ENCODE results near the gene BRD1. TPM values are rescaled to one million over a fixed set of nuclear protein-coding genes. Genes with fewer than 3 reads are reported as not detected.

BRD1 gene
- total and polyA plus RNA-seq, 7 donors = 12.6 to 52.6 (median 31.1) TPM

GRCh38 chr22:49799431-49800075, 28.1 kb downstream of the BRD1 start:
- Histone ChIP-seq H3K27me3 (no peaks in the 10 kb centered on the region), H3K27ac (no peak overlapping the region), H3K4me3 (no peak overlapping the region), H3K9me3 (no peaks in the 10 kb centered on the region), H3K4me1 (peaks cover 0 to 50% (median 28%) of the 10 kb centered on the region in 4 donors), H3K36me3 (peaks cover 0 to 83% (median 62%) of the 10 kb centered on the region in 4 donors)
- DNase-seq = no peak
- no peak for TF ChIP-seq POLR2A (IDR thresholded peaks at IDR 0.05)
- no peak for TF ChIP-seq EP300 (IDR thresholded peaks at IDR 0.05)
- no peak for TF ChIP-seq CTCF (IDR thresholded peaks at IDR 0.05)
- no peak for TF ChIP-seq POLR2AphosphoS5 (IDR thresholded peaks at IDR 0.05)
- 91% methylated on average over 18 of the region's 18 CpGs for WGBS, 2 donors
- intact Hi-C loops (cut with DNase I) = loop anchor here (2.0 to 10.0 kb wide), 2 partner anchors 21 to 115 kb away; partner anchors contain the start of genes ALG12 and CRELD2

- TF ChIP-seq POLR2AphosphoS5 (IDR thresholded peaks at IDR 0.05) = no peak
- no peak for TF ChIP-seq POLR2A (IDR thresholded peaks at IDR 0.05)
- no peak for TF ChIP-seq EP300 (IDR thresholded peaks at IDR 0.05)
- no peak for TF ChIP-seq CTCF (IDR thresholded peaks at IDR 0.05)
- H3K36me3 ChIP-seq = peaks cover 0 to 86% (median 56%) of the 10 kb centered on the region in 4 donors
- no peak for DNase-seq
- no peak overlapping the region for H3K27ac ChIP-seq
- H3K4me1 ChIP-seq = peaks cover 0 to 50% (median 34%) of the 10 kb centered on the region in 4 donors
- H3K9me3 ChIP-seq = no peaks in the 10 kb centered on the region
- intact Hi-C loops (cut with DNase I) = loop anchor here (10.0 kb wide), 1 partner anchor 116 kb away; the partner anchor contains the start of genes ALG12 and CRELD2
- H3K4me3 ChIP-seq = no peak overlapping the region
- 96% methylated on average over 37 of the region's 37 CpGs for WGBS, 2 donors
- H3K27me3 ChIP-seq = no peaks in the 10 kb centered on the region
These were observed 29.1 kb downstream of the BRD1 start for GRCh38 chr22:49798486-49799151.

- Histone ChIP-seq H3K4me3 (no peak overlapping the region), H3K4me1 (peaks cover 0 to 53% (median 41%) of the 10 kb centered on the region in 4 donors), H3K27me3 (no peaks in the 10 kb centered on the region), H3K27ac (no peak overlapping the region), H3K9me3 (no peaks in the 10 kb centered on the region), H3K36me3 (peaks cover 0 to 86% (median 47%) of the 10 kb centered on the region in 4 donors)
- intact Hi-C loops (cut with DNase I) = loop anchor here (10.0 kb wide), 1 partner anchor 117 kb away; the partner anchor contains the start of genes ALG12 and CRELD2
- TF ChIP-seq POLR2A (IDR thresholded peaks at IDR 0.05) (no peak), CTCF (IDR thresholded peaks at IDR 0.05) (no peak), POLR2AphosphoS5 (IDR thresholded peaks at IDR 0.05) (no peak), EP300 (IDR thresholded peaks at IDR 0.05) (no peak)
- DNase-seq = no peak
- WGBS, 2 donors = 94 to 96% methylated on average over 22 of the region's 22 CpGs
These were observed 30.0 kb downstream of the BRD1 start for GRCh38 chr22:49797706-49798105.

GRCh38 chr22:49796596-49797270, 30.9 kb downstream of the BRD1 start:
- DNase-seq = no peak
- no peak overlapping the region for H3K27ac ChIP-seq
- no peak overlapping the region for H3K4me3 ChIP-seq
- peaks cover 0 to 58% (median 50%) of the 10 kb centered on the region in 4 donors for H3K4me1 ChIP-seq
- TF ChIP-seq CTCF (IDR thresholded peaks at IDR 0.05) (no peak), POLR2A (IDR thresholded peaks at IDR 0.05) (no peak), EP300 (IDR thresholded peaks at IDR 0.05) (no peak), POLR2AphosphoS5 (IDR thresholded peaks at IDR 0.05) (no peak)
- 96 to 98% methylated on average over 25 of the region's 25 CpGs for WGBS, 2 donors
- H3K9me3 ChIP-seq = no peaks in the 10 kb centered on the region
- peaks cover 0 to 90% (median 48%) of the 10 kb centered on the region in 4 donors for H3K36me3 ChIP-seq
- no peaks in the 10 kb centered on the region for H3K27me3 ChIP-seq
- intact Hi-C loops (cut with DNase I) = loop anchor here (10.0 kb wide), 1 partner anchor 118 kb away; the partner anchor contains the start of genes ALG12 and CRELD2

Measured in sigmoid colon (tissue), 7 donors.